Mucosa of gallbladder (tissue), 1 donor: ENCODE measurements around the gene FOXE1. TPM values are rescaled to one million over a fixed set of nuclear protein-coding genes. Genes with fewer than 3 reads are reported as not detected.
A peak's percentile ranks its signal among the peaks of the same experiment; 100 is the strongest.

Source experiments
- DNase-seq: peaks from one replicate; pipeline ENCODE4 v3.0.0-alpha.2; 2020; ENCODE audit warnings: low spot score
- total RNA-seq: library from RNA; stranded (reverse); gene quantifications from one replicate; pipeline ENCODE4 v1.2.1, GENCODE V29; 2021
- donor health status: DM: no; HTN: no; CAD: no.

The FOXE1 gene
- total RNA-seq, 1 donor from 2014 or later: not detected

GRCh38 chr9:97866300-97866699 is 13.3 kb downstream of the FOXE1 start:
- no peak for DNase-seq

- DNase-seq: no peak
Observed at GRCh38 chr9:97866848-97867247, 13.8 kb downstream of the FOXE1 start.

GRCh38 chr9:97868859-97869258 is 15.8 kb downstream of the FOXE1 start:
- DNase-seq: no peak

DNA sequence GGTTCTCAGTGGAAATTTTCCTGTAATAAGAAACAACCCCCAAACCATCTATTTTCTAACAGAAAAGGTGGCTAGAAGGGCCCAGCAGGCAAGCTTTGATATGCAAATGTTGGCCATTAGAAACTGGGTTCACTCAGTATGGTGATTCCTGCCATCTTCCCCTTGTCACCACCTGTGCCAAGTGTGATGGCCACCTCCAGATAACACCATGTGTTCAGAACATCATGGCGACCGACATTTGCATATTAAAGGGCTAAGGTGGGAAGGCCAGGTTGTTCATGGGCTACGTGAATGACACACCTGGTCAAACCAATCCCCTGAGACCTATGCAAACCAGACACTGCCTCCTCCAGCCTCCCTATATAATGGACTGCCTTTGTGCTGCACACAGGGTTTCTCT is 20.4 kb downstream of the FOXE1 start:
- DNase-seq: no peak

- no peak for DNase-seq
Observed at GRCh38 chr9:97873882-97874281, 20.9 kb downstream of the FOXE1 start.

GRCh38 chr9:97874624-97875023 is 21.6 kb downstream of the FOXE1 start:
- DNase-seq: no peak

GRCh38 chr9:97875111-97875510 is 22.1 kb downstream of the FOXE1 start:
- no peak for DNase-seq

GRCh38 chr9:97876061-97876460 is 23.0 kb downstream of the FOXE1 start:
- DNase-seq: no peak

DNA sequence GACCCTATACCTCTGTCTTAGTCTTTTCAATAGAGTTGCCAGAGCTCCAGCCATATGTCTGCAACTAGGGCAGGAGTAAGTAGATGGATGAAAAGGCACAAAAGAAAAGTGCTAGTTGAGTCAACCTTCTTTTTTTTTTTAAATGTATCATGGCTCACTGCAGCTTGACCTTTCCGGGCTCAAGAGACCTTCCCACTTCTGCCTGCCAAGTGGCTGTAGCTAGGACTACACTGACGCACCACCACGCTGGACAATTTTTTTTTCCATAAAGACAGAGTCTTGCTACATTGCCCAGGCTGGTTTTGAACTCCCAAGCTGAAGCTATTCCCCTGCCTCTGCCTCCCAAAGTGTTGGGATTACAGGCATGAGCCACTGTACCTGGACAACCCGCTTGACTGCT is 27.3 kb downstream of the FOXE1 start:
- DNase-seq: no peak

GRCh38 chr9:97889941-97890887 is 37.2 kb downstream of the FOXE1 start:
- DNase-seq: peak; percentile 24

DNA sequence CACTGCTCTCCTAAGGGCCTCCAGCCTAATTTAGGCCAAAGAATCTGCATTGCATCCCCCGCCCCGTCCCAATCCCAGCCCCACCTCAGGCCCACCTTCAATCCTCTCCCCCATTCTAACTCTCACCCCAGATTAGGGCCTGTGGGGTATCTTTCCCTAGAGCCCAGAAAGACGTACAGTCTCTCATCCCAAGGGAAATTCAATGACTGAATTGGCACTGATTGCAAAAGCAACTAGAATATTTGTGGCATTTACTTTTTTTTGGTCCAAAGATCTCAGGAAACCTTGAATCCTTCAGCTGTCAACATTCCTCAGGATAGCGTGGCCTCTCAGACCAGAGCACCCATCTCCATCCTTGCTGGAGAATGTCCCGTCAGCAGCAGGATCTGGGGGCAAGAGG is 38.7 kb downstream of the FOXE1 start:
- no peak for DNase-seq

GRCh38 chr9:97892421-97892820 is 39.4 kb downstream of the FOXE1 start:
- DNase-seq: no peak

DNA sequence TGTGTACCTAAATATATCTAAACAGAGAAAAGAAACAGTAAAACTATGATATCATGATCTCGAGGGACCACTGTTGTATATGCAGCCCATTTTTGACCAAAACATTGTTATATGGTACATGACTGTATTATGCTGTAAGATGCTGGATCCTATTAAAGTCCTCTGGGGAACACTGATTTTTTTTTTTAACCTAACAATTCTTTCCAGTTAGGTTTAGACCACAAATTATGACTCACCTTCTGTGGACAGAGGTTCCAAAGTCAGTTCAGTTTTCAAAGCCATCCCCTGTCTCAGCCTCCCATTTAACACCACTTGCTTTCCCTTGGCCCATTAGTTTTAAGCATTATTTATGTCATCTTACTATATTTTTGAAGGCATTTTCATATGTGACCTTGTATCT is 42.2 kb downstream of the FOXE1 start:
- DNase-seq: no peak

DNA sequence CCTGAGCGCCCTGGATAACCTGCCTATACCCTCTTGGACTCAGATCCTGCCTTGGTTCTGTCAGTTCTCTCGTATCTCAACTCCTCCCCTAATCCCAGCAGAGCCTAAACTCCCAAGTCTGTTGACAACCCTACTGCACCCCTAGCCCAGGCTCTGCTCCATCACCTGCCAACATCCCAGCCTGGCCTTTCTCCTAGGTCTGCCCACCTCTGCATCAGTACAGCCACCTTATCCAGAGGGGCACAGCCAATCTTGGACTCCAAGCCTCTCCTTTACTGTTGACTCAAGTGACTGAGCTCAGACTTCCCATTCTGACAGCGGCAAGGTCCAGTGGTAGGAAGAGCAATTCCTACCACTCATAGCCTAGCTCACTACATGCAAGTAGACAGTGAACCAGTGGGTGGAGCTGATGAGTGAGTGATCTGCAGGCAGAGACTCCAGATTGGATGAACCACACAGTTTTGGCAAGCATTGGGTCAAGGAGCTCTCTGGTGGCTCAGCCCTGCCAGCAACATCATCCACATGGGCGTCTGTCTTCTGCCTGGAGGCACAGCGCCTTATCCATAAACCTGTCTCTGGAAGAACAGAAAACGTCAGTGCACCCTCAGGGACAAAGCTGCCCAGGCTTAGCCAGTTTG is 42.8 kb downstream of the FOXE1 start:
- DNase-seq: no peak

GRCh38 chr9:97900103-97900737 is 47.2 kb downstream of the FOXE1 start:
- no peak for DNase-seq

GRCh38 chr9:97900738-97901565 is 47.9 kb downstream of the FOXE1 start:
- peak; percentile 28 for DNase-seq

DNA sequence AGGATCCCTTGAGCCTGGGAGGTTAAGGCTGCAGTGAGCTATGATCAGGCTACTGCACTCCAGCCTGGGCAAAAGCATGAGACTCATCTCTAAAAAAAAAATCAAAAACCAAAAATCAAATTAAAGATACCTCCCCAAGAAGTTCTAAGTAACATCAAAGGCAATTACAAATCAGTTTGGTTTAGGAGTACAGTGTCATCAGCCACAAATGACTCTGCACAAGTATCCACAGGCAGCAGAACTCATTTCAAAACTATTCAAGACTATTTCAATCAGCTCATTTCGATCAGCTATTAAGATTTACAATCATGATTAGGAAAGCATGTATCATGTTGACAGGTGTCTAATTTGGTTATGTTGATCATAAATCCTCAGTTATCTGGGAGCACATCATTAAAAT is 50.2 kb downstream of the FOXE1 start:
- no peak for DNase-seq

- no peak for DNase-seq
Observed at GRCh38 chr9:97904725-97905124, 51.7 kb downstream of the FOXE1 start.

GRCh38 chr9:97905228-97905627 is 52.2 kb downstream of the FOXE1 start:
- DNase-seq: no peak
